ENCODE results near the gene LASP1NB.
"Not testable (repeated sequence)": the region's sequence is repeated elsewhere in the genome, so short reads cannot be mapped to it uniquely, and the experiment has no call there.

Gene LASP1NB

DNA sequence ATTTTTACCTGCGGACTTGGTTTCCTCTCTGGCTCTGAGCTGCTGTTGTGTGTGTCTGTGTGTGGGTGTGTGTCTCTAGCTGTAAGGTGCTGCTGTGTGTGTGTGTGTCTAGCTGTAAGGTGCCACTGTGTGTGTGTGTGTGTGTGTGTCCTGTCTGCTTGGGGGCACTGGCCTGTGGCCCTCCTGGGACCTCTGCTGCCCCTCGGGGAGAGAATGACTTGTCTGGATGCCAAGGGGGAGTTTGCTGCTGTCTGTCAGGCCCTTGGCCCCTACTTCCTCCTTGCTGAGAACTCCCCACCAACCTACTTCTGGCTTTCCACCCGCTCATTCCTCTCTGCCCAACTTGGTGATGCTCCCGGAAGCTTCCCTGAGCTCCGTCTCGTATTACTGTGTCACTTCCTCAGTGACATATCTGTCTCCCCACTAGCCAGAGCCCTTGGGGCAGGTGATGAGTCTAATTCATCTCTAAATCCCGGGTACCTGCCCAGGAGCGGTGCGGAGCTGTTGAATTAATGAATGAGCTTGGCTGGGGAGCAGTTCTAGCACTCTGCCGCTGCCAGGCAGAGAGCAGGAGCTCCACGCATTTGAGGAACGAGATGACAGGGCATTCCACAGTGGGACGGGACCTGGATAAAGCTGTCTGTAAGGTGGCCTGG lies 3.5 kb upstream of the LASP1NB start:
- H3K9ac ChIP-seq (ENCODE audit: low read depth, low read length, poor library complexity, severe bottlenecking): no peak overlapping the region
- H3K9me2 ChIP-seq (replicated peaks; ENCODE audit: low read depth, low read length): no peaks in the 10 kb centered on the region
- H2AFZ ChIP-seq (ENCODE audit: low read length): no peak overlapping the region
- H3K4me2 ChIP-seq (ENCODE audit: low read depth, low read length, poor library complexity, severe bottlenecking): no peak overlapping the region
- H3K36me3 ChIP-seq (ENCODE audit: insufficient read depth, low read length): peaks cover 44% of the 10 kb centered on the region; the same call in 1 of the 2 replicates
- no peaks in the 10 kb centered on the region for H3K79me2 ChIP-seq (ENCODE audit: insufficient read depth, low read length)
- no peaks in the 10 kb centered on the region for H3K27me3 ChIP-seq (ENCODE audit: insufficient read depth, low read length, poor library complexity, severe bottlenecking)
- no peaks in the 10 kb centered on the region for H4K20me1 ChIP-seq (ENCODE audit: insufficient read depth, low read length, poor library complexity, severe bottlenecking)
- no peaks in the 10 kb centered on the region for H3K9me3 ChIP-seq (ENCODE audit: insufficient read depth, low read depth, low read length)
- H3F3A ChIP-seq (ENCODE audit: low read depth): no peaks in the 10 kb centered on the region
- peaks cover 21% of the 10 kb centered on the region for H3K4me1 ChIP-seq (ENCODE audit: insufficient read depth, low read length, poor library complexity, severe bottlenecking)
- TF ChIP-seq, protein P1, sequence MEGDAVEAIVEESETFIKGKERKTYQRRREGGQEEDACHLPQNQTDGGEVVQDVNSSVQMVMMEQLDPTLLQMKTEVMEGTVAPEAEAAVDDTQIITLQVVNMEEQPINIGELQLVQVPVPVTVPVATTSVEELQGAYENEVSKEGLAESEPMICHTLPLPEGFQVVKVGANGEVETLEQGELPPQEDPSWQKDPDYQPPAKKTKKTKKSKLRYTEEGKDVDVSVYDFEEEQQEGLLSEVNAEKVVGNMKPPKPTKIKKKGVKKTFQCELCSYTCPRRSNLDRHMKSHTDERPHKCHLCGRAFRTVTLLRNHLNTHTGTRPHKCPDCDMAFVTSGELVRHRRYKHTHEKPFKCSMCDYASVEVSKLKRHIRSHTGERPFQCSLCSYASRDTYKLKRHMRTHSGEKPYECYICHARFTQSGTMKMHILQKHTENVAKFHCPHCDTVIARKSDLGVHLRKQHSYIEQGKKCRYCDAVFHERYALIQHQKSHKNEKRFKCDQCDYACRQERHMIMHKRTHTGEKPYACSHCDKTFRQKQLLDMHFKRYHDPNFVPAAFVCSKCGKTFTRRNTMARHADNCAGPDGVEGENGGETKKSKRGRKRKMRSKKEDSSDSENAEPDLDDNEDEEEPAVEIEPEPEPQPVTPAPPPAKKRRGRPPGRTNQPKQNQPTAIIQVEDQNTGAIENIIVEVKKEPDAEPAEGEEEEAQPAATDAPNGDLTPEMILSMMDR (conservative IDR thresholded peaks at IDR 0.05; ENCODE audit: low read length): no peak
- TF ChIP-seq EZH2phosphoT487 (IDR thresholded peaks at IDR 0.05; ENCODE audit: borderline replicate concordance): no peak
- no peak overlapping the region for H3K4me3 ChIP-seq (ENCODE audit: low read length, poor library complexity, severe bottlenecking)

DNA sequence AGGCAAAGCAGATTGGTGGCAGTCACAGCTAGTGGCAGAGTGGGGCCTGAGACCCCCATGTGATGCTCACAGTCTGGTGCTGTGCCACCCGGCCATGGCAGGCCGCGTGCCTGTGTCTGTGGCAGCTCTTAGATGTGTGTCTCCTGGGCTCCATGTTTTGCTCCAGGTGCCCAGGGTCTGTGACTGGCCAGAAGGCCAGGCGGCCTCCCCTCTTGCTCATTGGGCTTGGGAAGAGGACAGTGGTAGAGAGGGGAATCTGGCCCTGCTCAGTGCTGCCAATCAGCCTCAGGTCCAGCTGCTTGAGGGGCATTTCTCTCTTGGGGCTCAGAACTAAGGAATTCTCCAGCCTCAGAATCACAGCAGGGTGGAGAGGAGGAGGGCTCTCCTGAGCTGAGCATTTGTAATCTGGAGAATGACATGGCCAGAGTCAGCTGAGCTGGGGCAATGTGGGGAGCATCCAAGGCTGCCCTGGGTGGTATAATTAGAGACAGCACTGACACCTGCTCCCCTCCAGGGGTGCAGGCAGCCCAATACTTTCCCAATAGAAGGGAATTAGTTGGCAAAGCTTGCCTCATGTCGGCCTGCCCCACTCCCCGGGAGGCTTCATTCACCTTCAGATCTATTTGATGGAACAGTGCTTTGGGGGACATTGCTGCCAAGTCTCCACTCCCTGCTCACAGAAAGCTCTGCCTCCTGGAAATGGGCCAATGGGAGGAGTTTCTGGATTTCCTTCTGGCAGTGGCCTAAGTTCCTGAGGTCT lies 2.7 kb upstream of the LASP1NB start:
- Histone ChIP-seq H4K20me1 (ENCODE audit: insufficient read depth, low read length, poor library complexity, severe bottlenecking) (no peaks in the 10 kb centered on the region), H3F3A (ENCODE audit: low read depth) (no peaks in the 10 kb centered on the region)

DNA sequence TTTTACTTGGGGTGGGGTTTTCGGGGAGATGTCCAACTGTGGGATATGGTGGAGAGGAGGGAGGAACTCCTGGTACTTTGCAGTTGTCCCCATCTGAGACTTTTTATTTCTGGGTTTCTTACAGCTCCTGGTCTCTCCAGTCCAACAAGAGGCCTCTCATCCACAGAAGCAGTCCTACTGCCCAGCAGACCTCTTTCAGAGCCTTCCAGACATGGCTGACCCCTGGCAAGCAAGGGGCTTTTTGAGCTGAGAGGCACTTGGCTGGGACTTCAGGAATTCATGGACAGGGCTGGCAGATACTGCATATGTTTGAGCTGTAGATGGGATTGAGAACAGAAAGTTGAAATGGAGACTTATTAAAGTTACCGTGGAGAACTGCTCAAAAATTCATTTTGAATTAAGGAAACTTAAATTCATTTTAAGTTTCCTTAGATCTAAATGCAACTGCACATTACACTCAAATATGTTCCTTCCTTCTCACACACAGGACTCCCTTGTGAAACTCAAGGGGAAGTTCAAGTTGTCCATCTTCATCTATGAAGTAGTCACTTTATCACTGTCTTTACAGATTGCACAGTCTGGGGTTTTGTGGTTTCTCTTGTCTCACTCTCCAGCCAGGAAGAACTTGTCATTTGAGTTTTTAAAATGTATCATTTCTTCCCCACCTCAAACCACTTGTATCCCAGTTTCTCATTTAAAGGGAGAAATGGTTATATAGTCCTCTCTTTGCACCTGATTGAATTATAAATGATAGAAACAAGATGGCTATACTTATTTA lies 1.1 kb downstream of the LASP1NB start:
- Histone ChIP-seq H3K4me3 (ENCODE audit: low read length, poor library complexity, severe bottlenecking) (peak overlapping the region; percentile 71), H3K4me2 (ENCODE audit: low read depth, low read length, poor library complexity, severe bottlenecking) (peak overlapping the region; percentile 74), H3K79me2 (ENCODE audit: insufficient read depth, low read length) (no peaks in the 10 kb centered on the region), H3K9me2 (replicated peaks; ENCODE audit: low read depth, low read length) (no peaks in the 10 kb centered on the region), H3K9me3 (ENCODE audit: insufficient read depth, low read depth, low read length) (no peaks in the 10 kb centered on the region), H3K4me1 (ENCODE audit: insufficient read depth, low read length, poor library complexity, severe bottlenecking) (peaks cover 23% of the 10 kb centered on the region), H2AFZ (ENCODE audit: low read length) (no peak overlapping the region), H3K27me3 (ENCODE audit: insufficient read depth, low read length, poor library complexity, severe bottlenecking) (no peaks in the 10 kb centered on the region), H3K36me3 (ENCODE audit: insufficient read depth, low read length) (no peaks in the 10 kb centered on the region; the same call in 1 of the 2 replicates), H4K20me1 (ENCODE audit: insufficient read depth, low read length, poor library complexity, severe bottlenecking) (no peaks in the 10 kb centered on the region), H3F3A (ENCODE audit: low read depth) (no peaks in the 10 kb centered on the region), H3K9ac (ENCODE audit: low read depth, low read length, poor library complexity, severe bottlenecking) (peak overlapping the region; percentile 69)
- TF ChIP-seq EZH2phosphoT487 (IDR thresholded peaks at IDR 0.05; ENCODE audit: borderline replicate concordance): no peak
- TF ChIP-seq, protein P1 (conservative IDR thresholded peaks at IDR 0.05; ENCODE audit: low read length): no peak

More for the DNA sequence above, 2.7 kb upstream of the LASP1NB start:
- no peak overlapping the region for H3K4me3 ChIP-seq (ENCODE audit: low read length, poor library complexity, severe bottlenecking)
- no peak overlapping the region for H3K9ac ChIP-seq (ENCODE audit: low read depth, low read length, poor library complexity, severe bottlenecking)
- H3K79me2 ChIP-seq (ENCODE audit: insufficient read depth, low read length): no peaks in the 10 kb centered on the region
- no peak overlapping the region for H3K4me2 ChIP-seq (ENCODE audit: low read depth, low read length, poor library complexity, severe bottlenecking)
- no peaks in the 10 kb centered on the region for H3K9me3 ChIP-seq (ENCODE audit: insufficient read depth, low read depth, low read length)
- no peak overlapping the region for H2AFZ ChIP-seq (ENCODE audit: low read length)
- H3K36me3 ChIP-seq (ENCODE audit: insufficient read depth, low read length): peaks cover 35% of the 10 kb centered on the region; the same call in 1 of the 2 replicates
- no peaks in the 10 kb centered on the region for H3K27me3 ChIP-seq (ENCODE audit: insufficient read depth, low read length, poor library complexity, severe bottlenecking)
- no peaks in the 10 kb centered on the region for H3K9me2 ChIP-seq (replicated peaks; ENCODE audit: low read depth, low read length)
- TF ChIP-seq EZH2phosphoT487 (IDR thresholded peaks at IDR 0.05; ENCODE audit: borderline replicate concordance): no peak
- TF ChIP-seq, protein P1 (conservative IDR thresholded peaks at IDR 0.05; ENCODE audit: low read length): no peak
- H3K4me1 ChIP-seq (ENCODE audit: insufficient read depth, low read length, poor library complexity, severe bottlenecking): peaks cover 23% of the 10 kb centered on the region

DNA sequence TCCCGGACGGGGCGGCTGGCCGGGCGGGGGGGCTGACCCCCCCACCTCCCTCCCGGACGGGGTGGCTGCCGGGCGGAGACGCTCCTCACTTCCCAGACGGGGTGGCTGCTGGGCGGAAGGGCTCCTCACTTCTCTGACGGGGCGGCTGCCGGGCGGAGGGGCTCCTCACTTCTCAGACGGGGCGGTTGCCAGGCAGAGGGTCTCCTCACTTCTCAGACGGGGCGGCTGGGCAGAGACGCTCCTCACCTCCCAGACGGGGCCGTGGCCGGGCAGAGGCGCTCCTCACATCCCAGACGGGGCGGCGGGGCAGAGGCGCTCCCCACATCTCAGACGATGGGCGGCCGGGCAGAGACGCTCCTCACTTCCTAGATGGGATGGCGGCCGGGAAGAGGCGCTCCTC lies 5.4 kb downstream of the LASP1NB start:
- H3K36me3 ChIP-seq (ENCODE audit: insufficient read depth, low read length); H3K79me2 ChIP-seq (ENCODE audit: insufficient read depth, low read length); H3K4me3 ChIP-seq (ENCODE audit: low read length, poor library complexity, severe bottlenecking); H3K9me2 ChIP-seq (replicated peaks; ENCODE audit: low read depth, low read length); H3K9ac ChIP-seq (ENCODE audit: low read depth, low read length, poor library complexity, severe bottlenecking); H3K27me3 ChIP-seq (ENCODE audit: insufficient read depth, low read length, poor library complexity, severe bottlenecking); H3K4me2 ChIP-seq (ENCODE audit: low read depth, low read length, poor library complexity, severe bottlenecking); H2AFZ ChIP-seq (ENCODE audit: low read length); H4K20me1 ChIP-seq (ENCODE audit: insufficient read depth, low read length, poor library complexity, severe bottlenecking); H3F3A ChIP-seq (ENCODE audit: low read depth); H3K9me3 ChIP-seq (ENCODE audit: insufficient read depth, low read depth, low read length): not testable (repeated sequence)
- peaks cover 13% of the 10 kb centered on the region for H3K4me1 ChIP-seq (ENCODE audit: insufficient read depth, low read length, poor library complexity, severe bottlenecking)

DNA sequence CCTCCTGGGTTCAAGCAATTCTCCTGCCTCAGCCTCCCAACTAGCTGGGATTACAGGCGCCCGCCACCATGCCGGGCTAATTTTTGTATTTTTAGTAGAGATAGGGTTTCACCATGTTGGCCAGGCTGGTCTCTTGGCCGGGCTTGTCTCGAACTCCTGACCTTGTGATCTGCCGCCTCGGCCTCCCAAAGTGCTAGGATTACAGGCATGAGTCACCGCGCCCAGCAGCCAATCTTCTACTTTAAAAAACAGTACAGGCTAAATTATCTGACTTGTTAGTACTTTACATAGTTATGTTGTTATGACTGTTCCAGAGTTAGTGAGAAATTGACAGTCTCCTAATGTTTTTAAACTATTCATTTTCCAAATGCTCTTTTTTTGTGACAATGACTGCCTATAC lies 8.5 kb downstream of the LASP1NB start:
- H3K9me3 ChIP-seq (ENCODE audit: insufficient read depth, low read depth, low read length); H3K36me3 ChIP-seq (ENCODE audit: insufficient read depth, low read length); H3K4me2 ChIP-seq (ENCODE audit: low read depth, low read length, poor library complexity, severe bottlenecking); H3K4me1 ChIP-seq (ENCODE audit: insufficient read depth, low read length, poor library complexity, severe bottlenecking); H4K20me1 ChIP-seq (ENCODE audit: insufficient read depth, low read length, poor library complexity, severe bottlenecking); H3K9me2 ChIP-seq (replicated peaks; ENCODE audit: low read depth, low read length); H3K27me3 ChIP-seq (ENCODE audit: insufficient read depth, low read length, poor library complexity, severe bottlenecking); H2AFZ ChIP-seq (ENCODE audit: low read length); H3K79me2 ChIP-seq (ENCODE audit: insufficient read depth, low read length); H3K4me3 ChIP-seq (ENCODE audit: low read length, poor library complexity, severe bottlenecking); H3F3A ChIP-seq (ENCODE audit: low read depth); H3K9ac ChIP-seq (ENCODE audit: low read depth, low read length, poor library complexity, severe bottlenecking): not testable (repeated sequence)

Data from Loucy (cell line).